A673 (cell line): ENCODE data around the gene TENM4.

Source experiments
- EZH2 ChIP-seq: fragments of 200-600 bp; sonication (generic); IDR thresholded peaks from 2 replicates; pipeline ENCODE4 v1.6.1; 2017; ENCODE audit warnings: borderline replicate concordance, low read depth, mild to moderate bottlenecking, mixed read lengths, antibody characterized with exemption, low read length; ENCODE audit not compliant: poor library complexity, severe bottlenecking
- TF ChIP-seq, protein P1 (sequence below): fragments of 300-800, 200-600 bp; sonication (generic); conservative IDR thresholded peaks from 2 replicates; pipeline ENCODE4 v1.5.1; 2017; ENCODE audit warnings: low read depth, mild to moderate bottlenecking, antibody characterized with exemption, low read length, moderate library complexity, mixed read lengths

DNA sequence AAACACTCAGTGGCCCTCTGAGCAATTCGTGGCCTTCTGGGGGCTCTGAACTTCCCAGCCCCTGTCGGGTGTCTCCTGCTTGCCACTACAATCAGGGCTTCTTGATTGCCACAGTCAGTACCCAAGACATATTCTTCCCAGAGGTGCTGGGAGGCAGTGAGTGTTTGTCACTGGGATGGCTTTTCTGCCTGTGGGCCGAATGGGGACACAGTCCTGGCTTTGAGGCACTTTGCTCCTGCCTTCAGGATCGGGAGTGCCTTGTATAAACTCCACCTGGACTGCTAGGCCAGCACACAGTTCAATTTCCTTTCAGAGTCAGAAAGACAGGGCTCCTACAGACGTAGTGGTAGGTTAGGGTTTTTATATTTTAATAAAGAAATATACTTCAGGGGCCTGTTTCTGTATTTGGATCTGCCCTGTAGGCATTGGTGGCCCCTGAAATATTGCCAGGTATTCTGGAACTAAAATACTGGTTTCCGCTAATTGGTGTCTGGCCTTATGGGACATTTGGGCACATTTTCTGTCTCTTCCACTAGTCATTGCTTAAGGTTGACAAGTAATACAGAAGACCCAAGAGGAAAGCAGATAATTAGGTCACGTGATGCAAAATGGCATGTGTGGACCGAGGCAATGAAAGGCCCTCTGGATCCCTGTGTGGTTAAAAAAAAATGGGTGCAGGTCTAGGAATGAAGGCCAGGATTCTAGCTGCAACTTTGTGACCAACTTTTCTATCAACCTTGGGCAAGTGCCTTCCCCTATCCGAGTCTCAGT, 767.8 kb downstream of the TENM4 start:
- TF ChIP-seq, protein P1, sequence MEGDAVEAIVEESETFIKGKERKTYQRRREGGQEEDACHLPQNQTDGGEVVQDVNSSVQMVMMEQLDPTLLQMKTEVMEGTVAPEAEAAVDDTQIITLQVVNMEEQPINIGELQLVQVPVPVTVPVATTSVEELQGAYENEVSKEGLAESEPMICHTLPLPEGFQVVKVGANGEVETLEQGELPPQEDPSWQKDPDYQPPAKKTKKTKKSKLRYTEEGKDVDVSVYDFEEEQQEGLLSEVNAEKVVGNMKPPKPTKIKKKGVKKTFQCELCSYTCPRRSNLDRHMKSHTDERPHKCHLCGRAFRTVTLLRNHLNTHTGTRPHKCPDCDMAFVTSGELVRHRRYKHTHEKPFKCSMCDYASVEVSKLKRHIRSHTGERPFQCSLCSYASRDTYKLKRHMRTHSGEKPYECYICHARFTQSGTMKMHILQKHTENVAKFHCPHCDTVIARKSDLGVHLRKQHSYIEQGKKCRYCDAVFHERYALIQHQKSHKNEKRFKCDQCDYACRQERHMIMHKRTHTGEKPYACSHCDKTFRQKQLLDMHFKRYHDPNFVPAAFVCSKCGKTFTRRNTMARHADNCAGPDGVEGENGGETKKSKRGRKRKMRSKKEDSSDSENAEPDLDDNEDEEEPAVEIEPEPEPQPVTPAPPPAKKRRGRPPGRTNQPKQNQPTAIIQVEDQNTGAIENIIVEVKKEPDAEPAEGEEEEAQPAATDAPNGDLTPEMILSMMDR = no peak
- TF ChIP-seq EZH2 = no peak
